ENCODE results near the gene ADAP1. TPM values are rescaled to one million over a fixed set of nuclear protein-coding genes. Genes with fewer than 3 reads are reported as not detected.

ADAP1 gene
- total RNA-seq, 2 experiments from 2014 or later, result 2.4 to 7.0 TPM

GRCh38 chr7:890868-891267 lies 63.6 kb downstream of the ADAP1 start:
- no peaks in the 10 kb centered on the region for H3K9me3 ChIP-seq (ENCODE audit: low read length)
- H3K4me1 ChIP-seq (ENCODE audit: insufficient read depth, low read length, poor library complexity, severe bottlenecking), result no peaks in the 10 kb centered on the region
- H3K4me3 ChIP-seq (ENCODE audit: low read depth, low read length, poor library complexity, severe bottlenecking), result no peak overlapping the region
- ChIA-PET POLR2A (no interaction called here), CTCF (ENCODE audit: unreplicated experiment) (no interaction called here)
- H3K36me3 ChIP-seq (ENCODE audit: insufficient read depth, low read length), result peaks cover 91% of the 10 kb centered on the region
- H3K79me2 ChIP-seq (ENCODE audit: insufficient read depth, low read depth, low read length), result no peaks in the 10 kb centered on the region
- no peaks in the 10 kb centered on the region for H4K20me1 ChIP-seq (ENCODE audit: insufficient read depth, low read length)
- no peak overlapping the region for H3K27ac ChIP-seq (ENCODE audit: low read depth, low read length, poor library complexity, severe bottlenecking)
- no peak overlapping the region for H2AFZ ChIP-seq (ENCODE audit: low read length)
- no TSS peak for BruUV-seq (replicated peaks)
- TF ChIP-seq CTCF (conservative IDR thresholded peaks at IDR 0.05; ENCODE audit: low read length), result no peak
- TF ChIP-seq EZH2phosphoT487 (IDR thresholded peaks at IDR 0.05; ENCODE audit: borderline replicate concordance, low read depth, low read length), result no peak
- no peak for DNase-seq (ENCODE audit: low spot score)
- no peaks in the 10 kb centered on the region for H3K9me2 ChIP-seq (ENCODE audit: insufficient read depth, low read length)
- intact Hi-C loops (cut with micrococcal nuclease; ENCODE audit: unreplicated experiment), result no loop called here
- H3K4me2 ChIP-seq (ENCODE audit: low read length), result no peak overlapping the region

- H3K4me2 ChIP-seq (ENCODE audit: low read length), result no peak overlapping the region
- BruUV-seq (replicated peaks), result no TSS peak
- H3K4me1 ChIP-seq (ENCODE audit: insufficient read depth, low read length, poor library complexity, severe bottlenecking), result no peaks in the 10 kb centered on the region
- no peak for TF ChIP-seq CTCF (conservative IDR thresholded peaks at IDR 0.05; ENCODE audit: low read length)
- no peak for TF ChIP-seq EZH2phosphoT487 (IDR thresholded peaks at IDR 0.05; ENCODE audit: borderline replicate concordance, low read depth, low read length)
- CTCF ChIA-PET (ENCODE audit: unreplicated experiment), result no interaction called here
- peaks cover 76% of the 10 kb centered on the region for H3K36me3 ChIP-seq (ENCODE audit: insufficient read depth, low read length)
- intact Hi-C loops (cut with micrococcal nuclease; ENCODE audit: unreplicated experiment), result no loop called here
- H4K20me1 ChIP-seq (ENCODE audit: insufficient read depth, low read length), result no peaks in the 10 kb centered on the region
- peaks cover 14% of the 10 kb centered on the region; the same call in 1 of the 2 replicates for H3K79me2 ChIP-seq (ENCODE audit: insufficient read depth, low read depth, low read length)
- H3K4me3 ChIP-seq (ENCODE audit: low read depth, low read length, poor library complexity, severe bottlenecking), result no peak overlapping the region
- no peaks in the 10 kb centered on the region for H3K9me3 ChIP-seq (ENCODE audit: low read length)
- POLR2A ChIA-PET, result no interaction called here
- H2AFZ ChIP-seq (ENCODE audit: low read length), result no peak overlapping the region
- no peak overlapping the region for H3K27ac ChIP-seq (ENCODE audit: low read depth, low read length, poor library complexity, severe bottlenecking)
- no peaks in the 10 kb centered on the region for H3K9me2 ChIP-seq (ENCODE audit: insufficient read depth, low read length)
- DNase-seq (ENCODE audit: low spot score), result no peak
These were observed 65.1 kb downstream of the ADAP1 start for GRCh38 chr7:889391-889790.

- TF ChIP-seq CTCF (conservative IDR thresholded peaks at IDR 0.05; ENCODE audit: low read length) (no peak), EZH2phosphoT487 (IDR thresholded peaks at IDR 0.05; ENCODE audit: borderline replicate concordance, low read depth, low read length) (no peak)
- POLR2A ChIA-PET, result no interaction called here
- Histone ChIP-seq H3K4me2 (ENCODE audit: low read length) (no peak overlapping the region), H3K27ac (ENCODE audit: low read depth, low read length, poor library complexity, severe bottlenecking) (no peak overlapping the region), H3K36me3 (ENCODE audit: insufficient read depth, low read length) (peaks cover 73% of the 10 kb centered on the region), H3K4me1 (ENCODE audit: insufficient read depth, low read length, poor library complexity, severe bottlenecking) (no peaks in the 10 kb centered on the region), H3K9me3 (ENCODE audit: low read length) (no peaks in the 10 kb centered on the region), H3K79me2 (ENCODE audit: insufficient read depth, low read depth, low read length) (peaks cover 15% of the 10 kb centered on the region; the same call in 1 of the 2 replicates), H3K4me3 (ENCODE audit: low read depth, low read length, poor library complexity, severe bottlenecking) (no peak overlapping the region), H3K9me2 (ENCODE audit: insufficient read depth, low read length) (no peaks in the 10 kb centered on the region), H4K20me1 (ENCODE audit: insufficient read depth, low read length) (no peaks in the 10 kb centered on the region), H2AFZ (ENCODE audit: low read length) (no peak overlapping the region)
- CTCF ChIA-PET (ENCODE audit: unreplicated experiment), result no interaction called here
- no peak for DNase-seq (ENCODE audit: low spot score)
- BruUV-seq (replicated peaks), result no TSS peak
- intact Hi-C loops (cut with micrococcal nuclease; ENCODE audit: unreplicated experiment), result no loop called here
These were observed 65.5 kb downstream of the ADAP1 start for GRCh38 chr7:889025-889390.

Data from OCI-LY7 (cell line).